SU-DHL-6 (cell line): Measurements from ENCODE around the gene GRAMD4.

ENCODE experiments used
- EZH2phosphoT487 ChIP-seq: fragments of 200-600 bp; sonication (generic), shearing (Covaris generic); conservative IDR thresholded peaks from 2 replicates; pipeline ENCODE4 v1.6.1; 2018; ENCODE audit warnings: mild to moderate bottlenecking, antibody characterized with exemption, low read length, moderate library complexity, mixed read lengths
- TF ChIP-seq, protein P1 (sequence below): fragments of 200-600 bp; sonication (generic); IDR thresholded peaks from one replicate; pipeline ENCODE4 v1.5.1; 2017; ENCODE audit warnings: antibody characterized with exemption, mild to moderate bottlenecking, low read length, moderate library complexity; ENCODE audit not compliant: insufficient read depth, poor library complexity, severe bottlenecking

GRCh38 chr22:46598224-46598623, 22.0 kb upstream of the GRAMD4 start:
- TF ChIP-seq, protein P1, sequence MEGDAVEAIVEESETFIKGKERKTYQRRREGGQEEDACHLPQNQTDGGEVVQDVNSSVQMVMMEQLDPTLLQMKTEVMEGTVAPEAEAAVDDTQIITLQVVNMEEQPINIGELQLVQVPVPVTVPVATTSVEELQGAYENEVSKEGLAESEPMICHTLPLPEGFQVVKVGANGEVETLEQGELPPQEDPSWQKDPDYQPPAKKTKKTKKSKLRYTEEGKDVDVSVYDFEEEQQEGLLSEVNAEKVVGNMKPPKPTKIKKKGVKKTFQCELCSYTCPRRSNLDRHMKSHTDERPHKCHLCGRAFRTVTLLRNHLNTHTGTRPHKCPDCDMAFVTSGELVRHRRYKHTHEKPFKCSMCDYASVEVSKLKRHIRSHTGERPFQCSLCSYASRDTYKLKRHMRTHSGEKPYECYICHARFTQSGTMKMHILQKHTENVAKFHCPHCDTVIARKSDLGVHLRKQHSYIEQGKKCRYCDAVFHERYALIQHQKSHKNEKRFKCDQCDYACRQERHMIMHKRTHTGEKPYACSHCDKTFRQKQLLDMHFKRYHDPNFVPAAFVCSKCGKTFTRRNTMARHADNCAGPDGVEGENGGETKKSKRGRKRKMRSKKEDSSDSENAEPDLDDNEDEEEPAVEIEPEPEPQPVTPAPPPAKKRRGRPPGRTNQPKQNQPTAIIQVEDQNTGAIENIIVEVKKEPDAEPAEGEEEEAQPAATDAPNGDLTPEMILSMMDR, result no peak
- no peak for TF ChIP-seq EZH2phosphoT487
